AG09319 (cell line): ENCODE results near the gene CCDC12.
"Not testable (repeated sequence)": the region's sequence is repeated elsewhere in the genome, so short reads cannot be mapped to it uniquely, and the experiment has no call there.

Experiments used
- DNase-seq: peaks from one replicate; pipeline ENCODE4 v3.0.0-alpha.2; 2010; ENCODE audit warnings: low read depth; ENCODE audit errors: extremely low read depth
- TF ChIP-seq, protein P1 (sequence below): IDR thresholded peaks from 2 replicates; pipeline ENCODE4 v1.5.1; 2011; ENCODE audit warnings: low read depth, mild to moderate bottlenecking, inconsistent platforms, low read length, moderate library complexity

CCDC12 gene

DNA sequence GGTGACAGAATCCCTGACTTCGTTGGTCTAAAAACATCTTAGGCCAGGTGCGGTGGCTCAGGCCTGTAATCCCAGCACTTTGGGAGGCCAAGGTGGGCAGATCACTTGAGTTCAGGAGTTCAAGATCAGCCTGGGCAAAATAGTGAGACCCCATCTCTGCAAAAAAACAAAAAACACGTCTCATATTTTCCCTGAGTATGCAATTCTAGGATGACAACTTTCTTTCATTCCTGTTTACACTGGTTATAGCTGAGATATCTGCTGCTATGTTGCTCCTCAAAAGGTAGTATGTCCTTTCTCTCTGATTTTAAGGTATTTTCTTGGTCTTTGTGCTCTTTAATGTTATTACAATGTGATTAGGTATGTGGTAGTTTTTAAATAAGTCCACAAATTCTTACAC is 59.7 kb downstream of the CCDC12 start:
- no peak for DNase-seq
- TF ChIP-seq, protein P1, sequence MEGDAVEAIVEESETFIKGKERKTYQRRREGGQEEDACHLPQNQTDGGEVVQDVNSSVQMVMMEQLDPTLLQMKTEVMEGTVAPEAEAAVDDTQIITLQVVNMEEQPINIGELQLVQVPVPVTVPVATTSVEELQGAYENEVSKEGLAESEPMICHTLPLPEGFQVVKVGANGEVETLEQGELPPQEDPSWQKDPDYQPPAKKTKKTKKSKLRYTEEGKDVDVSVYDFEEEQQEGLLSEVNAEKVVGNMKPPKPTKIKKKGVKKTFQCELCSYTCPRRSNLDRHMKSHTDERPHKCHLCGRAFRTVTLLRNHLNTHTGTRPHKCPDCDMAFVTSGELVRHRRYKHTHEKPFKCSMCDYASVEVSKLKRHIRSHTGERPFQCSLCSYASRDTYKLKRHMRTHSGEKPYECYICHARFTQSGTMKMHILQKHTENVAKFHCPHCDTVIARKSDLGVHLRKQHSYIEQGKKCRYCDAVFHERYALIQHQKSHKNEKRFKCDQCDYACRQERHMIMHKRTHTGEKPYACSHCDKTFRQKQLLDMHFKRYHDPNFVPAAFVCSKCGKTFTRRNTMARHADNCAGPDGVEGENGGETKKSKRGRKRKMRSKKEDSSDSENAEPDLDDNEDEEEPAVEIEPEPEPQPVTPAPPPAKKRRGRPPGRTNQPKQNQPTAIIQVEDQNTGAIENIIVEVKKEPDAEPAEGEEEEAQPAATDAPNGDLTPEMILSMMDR: no peak

DNA sequence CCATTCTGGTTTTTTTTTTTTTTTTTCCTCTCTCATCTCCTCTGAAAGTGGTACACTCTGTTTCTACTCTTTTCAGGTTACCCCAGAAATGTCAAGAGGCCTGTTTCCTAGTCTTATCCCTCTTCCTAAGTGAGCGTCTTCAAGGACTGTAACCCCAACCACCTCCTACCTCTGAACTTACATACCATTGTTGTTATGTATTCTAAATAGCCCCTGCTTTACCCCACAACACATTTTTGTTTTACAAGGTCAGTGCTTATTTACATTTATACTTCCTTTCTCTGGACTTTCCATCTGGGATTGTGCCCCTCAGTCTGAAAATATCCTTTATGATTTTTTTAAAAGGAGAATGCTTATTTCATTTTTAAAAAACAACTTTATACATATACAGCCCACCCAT is 60.3 kb downstream of the CCDC12 start:
- DNase-seq: no peak
- TF ChIP-seq, protein P1: no peak

DNA sequence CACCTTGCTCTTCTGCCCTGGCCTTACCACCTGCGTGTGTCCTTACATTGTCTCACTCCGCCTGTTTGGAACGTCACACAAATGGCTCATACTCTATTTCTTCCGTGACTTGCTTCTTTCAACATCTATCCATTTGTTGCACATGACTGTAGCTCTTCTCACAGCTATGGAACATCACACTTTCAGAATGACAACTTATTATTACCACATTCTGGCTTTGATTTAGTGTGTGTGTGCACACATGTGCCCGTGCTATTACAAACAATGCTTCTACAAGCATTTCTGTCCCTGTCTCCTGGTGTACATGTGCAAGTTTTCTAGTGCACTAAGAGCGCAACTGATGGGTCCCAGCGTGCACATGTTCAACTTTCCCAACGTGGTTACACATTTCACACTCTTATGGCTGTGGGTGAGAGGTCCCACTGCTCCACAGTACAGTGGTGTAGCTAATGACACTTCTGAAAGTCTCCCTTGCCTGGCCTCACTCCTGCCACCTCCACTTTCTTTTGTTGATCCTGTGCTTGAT is 61.2 kb downstream of the CCDC12 start:
- no peak for DNase-seq

DNA sequence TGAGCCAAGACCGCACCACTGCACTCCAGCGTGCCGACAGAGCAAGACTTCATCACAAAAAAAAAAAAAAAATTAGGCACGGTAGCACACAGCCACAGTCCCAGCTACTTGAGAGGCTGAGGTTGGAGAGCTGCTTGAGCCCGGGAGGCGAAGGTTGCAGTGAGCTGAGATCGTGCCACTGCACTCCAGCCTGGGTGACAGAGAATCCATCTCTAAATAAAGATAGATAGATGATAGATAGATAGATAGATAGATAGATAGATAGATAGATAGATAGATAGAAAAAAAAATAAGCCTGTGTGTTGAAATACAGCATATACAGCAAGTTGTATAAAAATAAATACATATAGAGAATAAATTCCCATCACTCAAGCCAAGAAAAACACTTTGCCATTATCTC is 61.7 kb downstream of the CCDC12 start:
- TF ChIP-seq, protein P1: no peak
- no peak for DNase-seq

More for the DNA sequence above, 61.2 kb downstream of the CCDC12 start:
- TF ChIP-seq, protein P1: no peak

DNA sequence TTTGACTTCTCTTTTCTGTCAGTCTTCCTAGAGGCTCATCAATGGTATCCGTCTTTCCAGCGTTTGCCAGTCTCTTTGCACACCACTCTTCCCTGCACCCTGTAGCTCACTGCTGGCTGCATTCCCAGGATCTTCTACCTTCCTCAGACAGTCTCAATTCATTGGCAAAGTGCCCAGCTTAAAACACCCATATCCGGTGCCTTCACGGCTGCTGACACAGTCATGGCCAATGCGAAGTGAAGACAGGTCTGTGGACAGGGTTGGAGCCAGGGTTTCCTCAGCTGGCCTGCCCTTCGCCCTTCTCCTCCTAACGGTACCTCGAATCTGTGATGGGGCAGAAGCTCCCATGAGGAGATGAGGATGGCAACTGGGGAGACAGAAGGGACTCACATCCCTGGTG is 62.9 kb downstream of the CCDC12 start:
- DNase-seq: no peak
- TF ChIP-seq, protein P1: no peak

DNA sequence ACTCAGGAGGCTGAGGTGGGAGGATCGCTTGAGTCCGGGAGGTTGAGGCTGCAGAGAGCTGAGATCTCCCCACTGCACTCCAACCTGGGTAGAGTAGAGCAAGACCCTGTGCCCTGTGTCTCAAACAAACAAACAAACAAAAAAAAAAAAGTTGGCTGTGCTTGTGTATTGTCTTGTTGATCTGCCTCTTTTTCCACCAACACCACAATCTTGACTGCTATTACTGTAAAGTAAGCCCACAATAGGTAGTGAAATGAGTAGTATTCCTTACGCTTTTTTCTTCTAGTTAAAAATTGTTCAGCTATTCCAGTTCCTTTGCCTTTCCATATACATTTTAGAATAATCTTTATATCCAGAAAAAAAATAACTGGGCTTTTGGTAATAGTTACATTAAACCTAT is 63.6 kb downstream of the CCDC12 start:
- DNase-seq: no peak
- TF ChIP-seq, protein P1: no peak

DNA sequence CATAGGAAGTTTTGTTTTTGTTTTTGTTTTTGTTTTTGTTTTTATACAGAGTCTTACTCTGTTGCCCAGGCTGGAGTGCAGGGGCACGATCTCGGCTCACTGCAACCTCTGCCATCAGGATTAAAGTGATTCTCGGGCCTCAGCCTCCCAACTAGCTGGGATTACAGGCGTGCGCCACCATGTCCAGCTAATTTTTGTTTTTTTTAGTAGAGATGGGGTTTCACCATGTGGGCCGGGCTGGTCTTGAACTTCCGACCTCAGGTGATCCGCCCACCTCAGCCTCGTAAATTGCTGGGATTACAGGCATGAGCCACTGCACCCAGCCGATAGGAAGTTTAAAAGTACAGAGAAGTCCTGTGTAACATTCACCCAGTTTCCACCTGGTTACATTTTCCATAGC is 65.6 kb downstream of the CCDC12 start:
- DNase-seq: not testable (repeated sequence)

DNA sequence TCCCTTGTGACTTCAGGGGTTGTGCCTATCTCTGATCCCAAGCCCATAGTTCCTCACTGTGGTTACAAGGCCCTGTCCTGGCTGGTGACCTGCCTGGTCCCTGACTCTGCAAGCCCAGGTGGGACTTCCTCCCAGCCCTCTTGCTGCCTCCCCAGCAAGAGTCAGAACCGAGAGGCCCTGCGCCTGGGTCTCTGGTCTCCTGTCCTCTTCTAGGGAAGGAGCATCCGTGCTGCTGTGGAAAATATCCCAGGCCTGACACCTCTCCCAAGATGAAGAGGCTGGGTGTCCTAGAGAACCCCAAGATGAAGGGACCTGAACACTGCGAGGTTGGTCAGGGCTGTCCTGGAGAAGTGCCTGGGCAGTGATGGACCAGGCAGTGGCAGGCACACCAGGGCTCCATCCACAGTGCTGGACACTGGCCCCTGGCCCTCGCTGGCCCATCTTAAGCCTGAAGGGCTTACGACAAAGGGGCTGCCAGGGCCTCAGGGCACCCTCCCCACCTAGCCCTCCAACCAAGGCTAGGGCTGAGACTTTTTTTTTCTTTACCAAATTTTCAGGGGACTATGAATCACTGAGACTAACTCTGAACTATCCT is 66.3 kb downstream of the CCDC12 start:
- TF ChIP-seq, protein P1: no peak
- DNase-seq: no peak
